ENCODE measurements around the gene SDHD.

DNA sequence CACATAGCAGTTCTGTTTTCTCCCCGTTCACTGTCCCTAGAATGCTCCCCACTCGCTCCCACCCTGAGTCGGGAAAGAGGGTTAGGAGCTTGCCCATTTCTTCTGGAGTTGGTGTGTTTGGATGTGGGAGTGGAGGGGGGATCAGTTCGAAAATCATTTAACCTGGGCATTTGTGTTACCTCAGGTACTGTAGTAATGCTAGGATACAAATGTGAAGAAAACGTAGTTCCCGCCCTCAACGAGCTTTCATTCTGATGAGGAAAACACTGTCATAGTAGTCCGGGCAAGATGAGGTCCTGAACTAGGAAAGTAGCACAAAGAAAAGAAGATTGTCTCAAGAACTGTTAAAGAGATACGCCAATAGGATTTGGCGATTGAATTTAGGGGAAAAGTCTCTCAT, 539 bp downstream of the SDHD start:
- TF ChIP-seq, protein P1, sequence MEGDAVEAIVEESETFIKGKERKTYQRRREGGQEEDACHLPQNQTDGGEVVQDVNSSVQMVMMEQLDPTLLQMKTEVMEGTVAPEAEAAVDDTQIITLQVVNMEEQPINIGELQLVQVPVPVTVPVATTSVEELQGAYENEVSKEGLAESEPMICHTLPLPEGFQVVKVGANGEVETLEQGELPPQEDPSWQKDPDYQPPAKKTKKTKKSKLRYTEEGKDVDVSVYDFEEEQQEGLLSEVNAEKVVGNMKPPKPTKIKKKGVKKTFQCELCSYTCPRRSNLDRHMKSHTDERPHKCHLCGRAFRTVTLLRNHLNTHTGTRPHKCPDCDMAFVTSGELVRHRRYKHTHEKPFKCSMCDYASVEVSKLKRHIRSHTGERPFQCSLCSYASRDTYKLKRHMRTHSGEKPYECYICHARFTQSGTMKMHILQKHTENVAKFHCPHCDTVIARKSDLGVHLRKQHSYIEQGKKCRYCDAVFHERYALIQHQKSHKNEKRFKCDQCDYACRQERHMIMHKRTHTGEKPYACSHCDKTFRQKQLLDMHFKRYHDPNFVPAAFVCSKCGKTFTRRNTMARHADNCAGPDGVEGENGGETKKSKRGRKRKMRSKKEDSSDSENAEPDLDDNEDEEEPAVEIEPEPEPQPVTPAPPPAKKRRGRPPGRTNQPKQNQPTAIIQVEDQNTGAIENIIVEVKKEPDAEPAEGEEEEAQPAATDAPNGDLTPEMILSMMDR (conservative IDR thresholded peaks at IDR 0.05) = no peak
- TF ChIP-seq ZFX (IDR thresholded peaks at IDR 0.05) = no peak

Measured in C4-2B (cell line).